Vagina (tissue), 2 donors: ENCODE results near the gene GYPC.

ENCODE experiments used
- POLR2A ChIP-seq, 2 donors: fragments of 450-650 bp; IDR thresholded peaks; one replicate each; pipeline ENCODE4 v1.6.1; 2017; ENCODE audit warnings: antibody characterized with exemption in 2 of 2, mild to moderate bottlenecking in 2 of 2, moderate library complexity in 2 of 2
- POLR2AphosphoS5 ChIP-seq, 2 donors: sonication (generic); formaldehyde crosslinking; IDR thresholded peaks; one replicate each; pipeline ENCODE4 v1.9.0; 2017; ENCODE audit warnings: antibody characterized with exemption in 2 of 2, mild to moderate bottlenecking in 2 of 2, low read depth in 1 of 2; ENCODE audit not compliant: insufficient read depth in 1 of 2
- TF ChIP-seq, protein P1 (sequence below), 3 experiments: fragments of 450-650 bp in 2 of 3; fragments of 200-600 bp in 1 of 3; sonication (generic) in 1 of 3; IDR thresholded peaks; one replicate each; pipeline ENCODE4 v1.5.1; 2017 to 2019; ENCODE audit warnings: antibody characterized with exemption in 3 of 3, mild to moderate bottlenecking in 2 of 3, moderate library complexity in 2 of 3

DNA sequence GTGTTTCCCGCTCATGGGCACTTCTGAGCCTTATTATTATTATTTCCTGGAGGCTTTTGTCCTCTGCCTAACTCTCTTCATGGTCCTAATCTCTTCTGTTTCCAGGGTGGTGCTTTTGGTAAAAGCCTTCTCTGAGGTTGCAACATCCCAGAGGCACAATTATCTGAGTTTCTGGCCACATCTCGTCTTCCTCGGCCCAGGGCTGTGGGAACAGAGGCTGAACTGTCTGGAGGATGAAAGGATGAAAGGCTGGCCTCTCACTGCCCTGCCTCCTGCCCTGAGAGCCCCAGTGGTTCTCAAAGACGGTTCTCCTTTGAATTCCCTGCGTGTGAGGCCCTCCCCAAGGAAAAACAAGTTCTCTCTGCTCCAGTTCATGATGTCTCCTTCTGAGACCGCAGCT lies 13.8 kb downstream of the GYPC start:
- TF ChIP-seq, protein P1, sequence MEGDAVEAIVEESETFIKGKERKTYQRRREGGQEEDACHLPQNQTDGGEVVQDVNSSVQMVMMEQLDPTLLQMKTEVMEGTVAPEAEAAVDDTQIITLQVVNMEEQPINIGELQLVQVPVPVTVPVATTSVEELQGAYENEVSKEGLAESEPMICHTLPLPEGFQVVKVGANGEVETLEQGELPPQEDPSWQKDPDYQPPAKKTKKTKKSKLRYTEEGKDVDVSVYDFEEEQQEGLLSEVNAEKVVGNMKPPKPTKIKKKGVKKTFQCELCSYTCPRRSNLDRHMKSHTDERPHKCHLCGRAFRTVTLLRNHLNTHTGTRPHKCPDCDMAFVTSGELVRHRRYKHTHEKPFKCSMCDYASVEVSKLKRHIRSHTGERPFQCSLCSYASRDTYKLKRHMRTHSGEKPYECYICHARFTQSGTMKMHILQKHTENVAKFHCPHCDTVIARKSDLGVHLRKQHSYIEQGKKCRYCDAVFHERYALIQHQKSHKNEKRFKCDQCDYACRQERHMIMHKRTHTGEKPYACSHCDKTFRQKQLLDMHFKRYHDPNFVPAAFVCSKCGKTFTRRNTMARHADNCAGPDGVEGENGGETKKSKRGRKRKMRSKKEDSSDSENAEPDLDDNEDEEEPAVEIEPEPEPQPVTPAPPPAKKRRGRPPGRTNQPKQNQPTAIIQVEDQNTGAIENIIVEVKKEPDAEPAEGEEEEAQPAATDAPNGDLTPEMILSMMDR (IDR thresholded peaks at IDR 0.05): no peak
- TF ChIP-seq POLR2A (IDR thresholded peaks at IDR 0.05) (no peak), POLR2AphosphoS5 (IDR thresholded peaks at IDR 0.05; ENCODE audit: insufficient read depth in 1 of 2, low read depth in 1 of 2) (no peak)
